ENCODE measurements around the gene MRPS18A.

MRPS18A gene

DNA sequence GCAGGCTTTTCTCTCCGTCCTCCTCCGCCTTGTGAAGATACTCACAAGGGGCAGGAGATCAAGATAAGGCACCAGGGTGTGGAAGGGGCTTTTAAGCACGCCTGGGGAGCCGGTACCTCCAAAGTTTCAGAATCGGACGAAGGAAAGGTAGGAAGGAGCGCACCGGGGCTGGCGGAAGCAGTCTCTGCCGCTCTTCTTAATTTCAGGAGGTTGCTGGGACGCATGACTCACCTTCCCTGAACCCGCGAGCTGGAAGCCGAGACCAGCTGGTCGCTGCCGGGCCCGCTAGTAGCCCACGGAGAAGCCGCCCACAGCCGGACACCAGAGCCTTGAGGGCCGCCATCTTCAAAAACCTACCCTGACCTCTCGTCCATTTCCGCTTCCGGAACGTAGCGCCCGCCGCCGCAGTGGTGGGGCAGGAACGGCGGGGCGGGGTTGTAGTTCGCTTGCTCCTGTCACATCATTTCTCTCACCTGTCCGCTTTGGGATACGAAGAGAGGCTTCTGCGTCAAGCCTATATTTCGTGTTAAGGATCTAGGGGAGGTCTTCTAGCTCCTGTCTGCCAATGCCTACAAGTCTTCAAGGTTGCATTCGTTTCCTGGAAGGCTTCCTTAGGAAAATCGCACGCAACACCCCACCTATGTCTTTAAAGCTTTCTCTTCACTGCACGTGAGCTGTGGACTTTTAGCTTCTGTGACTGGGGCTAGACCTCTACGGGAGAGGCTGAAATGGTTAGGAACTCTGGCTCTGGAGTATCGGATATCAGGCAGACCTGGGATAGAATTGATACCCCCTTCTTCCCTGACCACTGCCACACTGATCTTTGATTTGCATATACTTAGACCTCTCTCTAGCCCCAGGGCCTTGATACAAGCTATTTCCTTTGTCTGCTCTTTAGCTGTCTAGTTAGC lies at the start of gene MRPS18A:
TSS of gene MRPS18A (minus strand) at position 355 of the 911 bp plus-strand sequence. CDS start at position 343, 12 bp downstream.
- peak; percentile 93 for DNase-seq (ENCODE audit: low spot score)

GRCh38 chr6:43736844-43737243 lies 49.3 kb upstream of the MRPS18A start:
- DNase-seq (ENCODE audit: low spot score), result no peak

- no peak for DNase-seq (ENCODE audit: low spot score)
Observed at GRCh38 chr6:43736211-43736786, 48.7 kb upstream of the MRPS18A start.

DNA sequence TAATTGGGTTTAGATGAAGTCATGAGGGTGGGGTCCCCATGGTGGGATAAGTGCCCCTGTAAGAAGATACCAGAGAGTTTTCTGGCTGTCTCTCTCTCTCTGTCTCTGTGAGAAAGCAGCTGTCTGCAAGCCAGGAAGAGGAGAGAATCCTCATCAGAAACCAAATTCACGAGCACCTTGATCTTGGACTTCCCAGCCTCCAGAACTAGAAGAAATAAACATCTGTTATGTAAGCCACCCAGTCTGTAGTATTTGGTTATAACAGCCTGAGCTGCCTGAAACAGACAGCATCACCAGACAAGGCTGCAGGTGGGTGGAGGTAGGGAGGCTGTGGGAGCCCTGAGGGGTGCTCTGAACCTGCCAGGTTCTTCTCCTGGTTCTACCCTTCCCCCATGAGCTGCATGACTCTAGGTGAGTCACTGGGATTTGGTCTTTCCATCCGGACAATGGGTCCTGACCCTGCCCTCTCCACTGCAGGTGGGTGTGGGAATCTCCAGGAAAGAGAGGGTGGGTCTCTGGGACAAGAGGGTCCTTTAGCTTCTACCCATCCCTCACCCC lies 48.1 kb upstream of the MRPS18A start:
- no peak for DNase-seq (ENCODE audit: low spot score)

DNA sequence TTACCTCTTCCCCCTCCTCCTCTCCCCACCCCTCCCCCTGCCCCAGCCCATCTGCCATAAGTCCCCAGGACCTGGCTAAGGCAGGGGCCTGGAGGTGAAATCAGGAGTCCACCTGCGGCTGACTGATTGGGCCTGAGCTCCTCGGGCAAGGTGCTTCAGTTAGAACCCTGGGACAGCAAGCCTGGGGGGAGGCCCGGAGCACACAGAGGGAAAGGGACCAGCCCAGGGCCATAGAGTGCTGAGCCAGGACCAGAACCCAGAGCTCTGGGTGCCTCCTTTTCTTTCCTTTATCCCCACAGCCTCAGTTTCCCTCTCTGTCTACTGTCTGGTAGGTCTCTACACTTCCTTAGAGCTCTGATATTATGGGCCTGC lies 46.7 kb upstream of the MRPS18A start:
- no peak for DNase-seq (ENCODE audit: low spot score)

DNA sequence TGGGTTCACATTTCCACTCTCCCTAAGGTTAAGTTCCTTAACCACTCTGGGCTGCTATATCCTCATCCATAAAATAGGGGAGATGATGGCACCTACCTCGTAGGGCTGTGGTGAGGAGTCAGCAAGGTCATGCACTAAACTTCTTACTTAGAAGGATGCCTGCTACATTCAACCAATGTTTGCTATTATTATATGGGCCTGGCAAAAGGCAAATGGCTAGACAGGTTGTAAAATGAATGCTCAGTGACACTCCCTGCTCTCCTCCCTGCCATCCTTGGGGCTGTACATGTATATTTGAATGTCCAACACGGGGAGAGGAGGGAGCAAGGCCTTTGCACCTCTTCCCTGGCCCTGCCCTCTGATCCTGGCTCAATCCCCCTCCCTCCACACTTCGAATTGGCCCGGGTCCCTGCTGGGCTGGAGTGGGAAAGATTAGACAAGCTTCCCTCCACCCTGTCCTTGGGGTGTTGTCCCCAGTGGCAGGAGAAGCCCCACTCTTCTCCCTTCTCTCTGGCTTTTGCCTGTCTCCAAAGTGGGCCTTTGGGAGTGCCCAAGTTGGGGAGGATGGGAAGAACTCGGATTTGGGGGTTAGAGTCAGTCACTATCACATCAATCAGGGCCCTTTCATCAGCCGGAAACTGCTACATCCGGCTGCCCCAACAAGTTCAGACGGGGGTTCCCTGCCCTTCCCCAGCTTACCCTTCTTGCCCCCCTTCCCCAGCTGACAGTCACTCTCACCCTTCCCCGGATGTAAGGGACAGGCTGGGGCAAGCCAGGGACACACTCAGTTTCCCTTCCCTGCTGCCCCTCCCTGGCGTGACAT lies 46.1 kb upstream of the MRPS18A start:
- no peak for DNase-seq (ENCODE audit: low spot score)

GRCh38 chr6:43730634-43731033 lies 43.0 kb upstream of the MRPS18A start:
- no peak for DNase-seq (ENCODE audit: low spot score)

GRCh38 chr6:43729537-43729936 lies 41.9 kb upstream of the MRPS18A start:
- DNase-seq (ENCODE audit: low spot score), result no peak

DNA sequence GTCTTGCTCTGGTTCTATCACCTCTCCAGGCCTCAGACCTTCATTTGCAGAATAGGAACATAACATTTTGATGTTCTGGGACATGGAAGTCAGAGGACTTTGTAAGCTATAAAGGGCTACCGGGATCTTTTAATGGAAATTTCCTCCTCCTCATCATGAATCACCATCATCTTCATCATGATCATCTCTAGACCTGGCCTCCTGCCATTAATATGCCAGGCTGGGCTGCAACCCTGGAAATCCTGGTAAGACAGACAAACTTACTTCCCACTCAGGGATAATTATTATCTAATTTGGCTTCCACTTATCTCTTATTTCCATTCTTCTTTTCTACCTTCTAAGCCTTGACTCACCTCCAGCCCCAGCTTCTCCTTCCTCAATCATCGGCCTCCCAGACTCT lies 41.0 kb upstream of the MRPS18A start:
- no peak for DNase-seq (ENCODE audit: low spot score)

DNA sequence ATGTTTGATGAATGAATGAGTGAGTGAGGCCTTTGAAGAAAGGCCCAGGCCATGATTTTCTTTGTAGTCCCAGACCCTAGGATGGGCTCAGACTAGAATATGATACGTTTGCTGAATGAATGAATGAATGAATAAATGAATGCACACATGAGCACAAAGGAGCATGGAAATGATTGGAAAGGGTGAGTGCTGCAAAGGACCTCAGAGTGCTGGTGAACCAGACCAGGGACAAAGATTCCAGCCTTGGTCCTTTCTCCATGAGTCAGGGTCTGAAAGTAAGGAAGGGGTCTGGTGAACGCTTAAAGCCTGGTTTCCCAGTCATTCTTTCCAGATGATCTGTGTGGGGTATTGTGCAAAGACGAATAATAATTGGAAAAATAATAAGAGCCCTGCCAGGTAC lies 40.0 kb upstream of the MRPS18A start:
- no peak for DNase-seq (ENCODE audit: low spot score)

- DNase-seq (ENCODE audit: low spot score), result no peak
Observed at GRCh38 chr6:43725643-43726580, 38.3 kb upstream of the MRPS18A start.

- DNase-seq (ENCODE audit: low spot score), result peak; percentile 93
Observed at GRCh38 chr6:43724914-43725642, 37.5 kb upstream of the MRPS18A start.

DNA sequence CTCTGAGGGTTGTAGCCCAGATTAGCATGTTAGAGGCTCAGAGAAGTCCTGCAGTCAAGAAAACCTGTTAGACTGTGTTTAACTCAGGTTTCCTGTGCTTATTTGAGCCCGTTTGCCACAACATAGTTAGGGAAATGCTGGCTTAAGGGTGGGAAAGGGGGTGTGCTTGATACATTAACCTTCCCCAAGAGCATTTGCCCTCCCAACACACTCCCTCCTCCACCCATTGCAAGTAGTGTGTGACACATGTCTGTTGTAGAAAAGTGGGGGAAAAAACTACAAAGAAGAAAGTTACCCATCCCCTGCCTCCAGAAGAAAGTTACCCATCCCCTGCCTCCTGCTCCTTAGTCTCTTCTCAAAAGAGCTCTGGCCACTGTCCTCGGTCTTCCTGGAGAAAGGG lies 36.8 kb upstream of the MRPS18A start:
- no peak for DNase-seq (ENCODE audit: low spot score)

DNA sequence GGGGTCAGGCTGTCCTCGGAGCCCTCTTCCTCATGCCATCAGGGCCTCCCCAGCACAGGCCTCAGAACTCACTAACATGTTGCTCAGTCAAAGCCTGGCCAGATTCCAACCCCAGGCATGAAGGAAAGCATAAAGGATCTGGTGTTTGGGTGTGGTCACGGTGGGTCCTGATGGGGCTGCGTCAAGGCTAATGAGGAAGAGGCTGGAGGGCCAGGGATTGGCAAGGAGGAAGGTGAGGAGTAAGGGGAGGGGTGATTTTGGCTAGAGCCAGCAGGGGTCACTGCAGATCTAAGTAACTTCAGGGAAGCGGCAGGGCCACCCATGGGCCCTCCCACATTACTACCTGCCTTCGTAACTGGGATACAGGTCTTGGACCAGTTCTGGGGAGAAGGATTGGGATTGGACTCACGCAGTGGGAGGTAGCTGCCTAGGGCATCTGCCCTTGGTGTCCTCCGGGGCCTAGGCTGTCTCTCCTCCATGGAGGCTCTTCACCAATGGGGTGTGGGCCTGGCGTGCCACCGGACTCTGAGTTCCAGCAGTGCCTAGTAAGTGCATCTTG lies 36.2 kb upstream of the MRPS18A start:
- peak; percentile 70 for DNase-seq (ENCODE audit: low spot score)

DNA sequence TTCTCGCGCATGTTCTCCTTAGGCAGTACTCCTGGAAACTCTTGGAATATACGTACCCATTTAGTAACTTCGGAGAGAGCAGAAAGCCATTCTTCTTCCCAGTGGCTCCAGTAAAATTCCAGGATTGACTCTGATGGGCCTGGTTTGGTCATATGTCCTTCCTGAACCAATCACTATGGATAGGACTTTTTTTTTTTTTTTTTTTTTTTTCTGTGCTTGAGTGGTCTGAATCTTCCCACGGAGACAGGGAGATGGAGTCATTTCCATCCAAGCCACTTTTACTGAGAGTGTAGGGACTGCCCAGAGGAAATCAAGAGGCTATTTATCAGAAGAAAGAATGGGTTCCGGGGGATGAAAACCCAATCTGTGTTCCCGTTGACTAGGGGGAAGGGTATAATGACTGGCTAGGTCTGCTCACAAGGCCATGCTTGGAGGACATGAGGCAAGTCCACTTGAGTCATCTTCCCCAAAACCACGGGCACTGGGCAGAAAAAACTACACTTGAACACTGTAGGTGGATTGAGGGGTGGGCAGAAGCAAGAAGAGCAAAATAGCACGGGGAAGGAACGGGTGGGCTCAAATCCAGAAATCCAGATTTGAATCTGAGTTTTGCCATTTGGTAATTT lies 35.4 kb upstream of the MRPS18A start:
- no peak for DNase-seq (ENCODE audit: low spot score)

- DNase-seq (ENCODE audit: low spot score), result no peak
Observed at GRCh38 chr6:43720999-43721398, 33.4 kb upstream of the MRPS18A start.

- DNase-seq (ENCODE audit: low spot score), result no peak
Observed at GRCh38 chr6:43719511-43719910, 31.9 kb upstream of the MRPS18A start.

DNA sequence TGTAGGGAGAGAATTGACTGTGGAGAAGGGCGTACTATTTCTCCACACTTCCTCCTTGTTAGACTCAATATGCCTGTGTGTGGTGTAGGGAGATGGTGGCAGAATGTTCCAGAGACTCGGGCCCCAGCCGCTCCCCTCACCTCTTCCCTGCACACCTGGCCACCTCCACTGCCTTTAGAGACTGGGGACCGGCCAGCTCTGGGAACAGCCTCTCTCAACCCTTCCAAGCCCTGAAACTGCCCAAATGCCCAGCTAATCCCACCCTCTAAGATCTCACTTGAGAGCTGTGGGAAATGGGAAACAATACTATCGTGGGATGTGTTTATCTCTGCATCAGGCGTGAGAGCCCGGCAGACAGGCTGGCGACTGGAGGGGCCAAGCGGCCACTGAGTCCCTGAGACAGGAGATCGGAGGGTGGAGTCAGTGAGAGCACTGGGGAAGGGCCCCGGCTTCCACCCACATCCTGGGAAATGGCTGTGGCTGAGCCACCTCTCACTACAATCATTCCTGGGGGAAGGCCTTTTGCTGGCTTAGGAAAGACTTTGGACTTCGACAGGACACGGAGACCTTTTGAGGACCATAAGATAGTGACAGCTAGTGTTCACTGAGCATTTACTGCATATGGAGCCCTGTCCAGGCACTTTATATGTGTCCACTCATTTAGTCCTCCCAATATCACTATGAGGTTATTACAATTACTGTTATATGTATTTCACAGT lies 31.0 kb upstream of the MRPS18A start:
- no peak for DNase-seq (ENCODE audit: low spot score)

DNA sequence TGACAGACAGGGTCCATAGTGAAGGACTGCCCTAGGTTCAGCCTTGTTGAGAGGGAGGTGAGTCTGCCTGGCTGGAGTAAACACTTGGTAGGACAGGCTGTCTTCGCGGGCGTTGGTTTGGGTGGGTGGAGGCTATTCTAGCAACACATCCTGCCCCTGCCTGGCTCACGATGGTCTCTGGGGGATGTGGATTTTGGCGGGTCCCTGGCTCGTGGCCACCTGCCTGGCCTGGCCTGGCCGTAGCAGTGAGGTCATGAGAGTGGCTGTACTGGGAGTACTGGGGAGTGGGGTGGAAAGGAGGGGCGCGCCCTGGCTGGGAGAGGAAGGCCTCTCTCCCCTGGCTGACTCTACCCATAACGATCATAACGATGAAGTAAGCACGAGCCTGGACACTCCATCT lies 30.2 kb upstream of the MRPS18A start:
- DNase-seq (ENCODE audit: low spot score), result no peak
